Right renal pelvis (tissue), 4 donors: ENCODE data around the gene RPS6KC1. TPM values are rescaled to one million over a fixed set of nuclear protein-coding genes. Genes with fewer than 3 reads are reported as not detected.
"Not testable (repeated sequence)": the region's sequence is repeated elsewhere in the genome, so short reads cannot be mapped to it uniquely, and the experiment has no call there.

Experiments
- DNase-seq, 4 donors: peaks; one replicate each; pipeline ENCODE4 v3.0.0-alpha.2; 2013; ENCODE audit warnings: low read depth in 4 of 4, low spot score in 3 of 4, missing footprints in 1 of 4
- polyA plus RNA-seq, 4 donors: library from polyadenylated mRNA; unstranded; fragments of 120-200 nt; gene quantifications; one replicate each; pipeline ENCODE4 v1.2.1, GENCODE V29; 2013; ENCODE audit not compliant: insufficient read length in 4 of 4

Gene RPS6KC1
- polyA plus RNA-seq, 4 donors, result 22.2 to 26.4 (median 25.4) TPM

DNA sequence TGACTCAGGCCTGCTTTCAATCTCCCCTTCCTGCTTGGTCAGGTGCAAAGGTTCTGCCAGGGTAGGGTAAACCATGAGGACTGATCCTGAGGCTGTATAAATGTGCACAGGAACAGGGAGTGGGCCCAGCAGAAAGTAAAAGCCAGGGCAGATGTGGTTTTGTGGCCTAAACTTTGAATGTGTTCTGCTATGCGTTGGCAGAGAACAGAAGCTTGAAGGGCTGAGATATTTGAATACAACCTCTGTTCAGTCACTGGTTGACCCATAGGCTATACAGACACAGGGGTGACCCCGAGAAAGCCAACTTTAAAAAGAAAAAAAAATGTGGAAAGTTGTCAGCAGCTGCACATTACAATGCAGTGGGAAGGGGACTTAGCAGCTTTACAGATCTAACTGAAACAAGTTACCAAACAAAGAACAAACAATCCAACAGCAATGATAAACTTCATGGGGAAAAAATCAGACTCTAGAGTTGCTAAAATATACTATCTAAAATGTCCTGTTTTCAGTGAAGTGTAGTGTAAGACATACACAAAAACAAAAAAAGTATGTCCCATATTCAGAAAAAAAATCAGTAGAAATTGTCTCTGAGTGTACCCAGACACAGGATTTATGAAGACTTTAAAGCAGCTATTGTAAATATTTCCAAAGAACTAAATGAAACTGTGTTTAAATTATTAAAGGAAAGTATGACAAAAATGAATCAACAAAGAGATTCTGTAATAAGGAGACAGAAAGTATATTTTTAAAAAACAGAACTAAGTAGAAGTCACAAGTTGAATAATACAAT, 216.1 kb downstream of the RPS6KC1 start:
- DNase-seq, result no peak

DNA sequence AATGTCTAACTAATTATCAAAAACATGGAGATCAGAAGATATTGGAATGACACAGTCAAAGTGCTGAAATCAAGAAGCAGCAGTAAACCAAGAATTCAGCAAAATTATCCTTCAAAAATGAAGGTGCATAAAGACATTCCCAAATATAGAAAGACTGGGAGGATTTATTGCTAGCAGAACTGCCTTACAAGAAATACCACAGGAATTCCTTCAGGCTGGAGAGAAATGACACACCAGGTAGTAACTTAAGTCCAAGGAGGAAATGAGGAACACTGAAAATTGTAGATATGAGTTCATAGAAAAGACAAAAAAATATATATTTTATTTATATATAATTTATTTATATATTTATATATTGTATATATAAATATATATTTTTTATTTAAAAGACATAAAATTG, 217.2 kb downstream of the RPS6KC1 start:
- DNase-seq, result no peak

DNA sequence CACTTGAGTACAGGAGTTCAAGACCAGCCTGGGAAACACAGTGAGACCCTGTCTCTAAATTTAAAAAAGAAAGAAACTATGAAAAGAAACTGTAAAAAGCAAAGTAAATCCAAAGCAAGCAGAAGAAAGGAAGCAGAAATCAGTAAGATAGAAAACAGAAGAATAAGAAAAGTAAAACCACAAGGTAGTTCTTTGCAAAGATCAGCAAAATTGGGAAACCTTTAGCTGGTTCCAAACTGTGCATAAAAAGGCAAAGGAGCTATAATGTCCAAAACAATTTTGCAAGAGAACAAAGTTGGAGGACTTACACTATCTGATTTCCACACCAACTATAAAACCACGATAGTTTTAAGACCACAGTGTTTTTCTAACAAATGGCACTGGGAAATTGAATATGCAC, 218.8 kb downstream of the RPS6KC1 start:
- DNase-seq, result no peak

DNA sequence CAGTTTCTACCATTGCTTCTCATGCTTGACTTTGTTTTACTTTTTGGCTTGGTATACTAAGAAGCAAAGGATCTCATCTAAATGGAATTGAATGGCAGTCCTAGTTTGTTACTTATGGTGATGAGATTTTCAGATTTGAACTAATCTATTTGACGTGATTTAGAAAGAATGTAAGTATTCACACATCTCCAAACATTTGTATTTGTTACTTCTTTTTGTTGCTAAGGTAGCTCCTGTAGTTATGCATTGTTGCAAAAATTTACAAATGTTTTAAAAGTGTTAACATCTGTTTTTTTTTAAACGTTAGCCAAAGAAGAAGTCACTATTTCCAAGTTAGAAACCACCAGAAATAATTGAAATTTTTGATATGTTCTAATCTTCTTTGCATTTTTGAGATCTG, 222.5 kb downstream of the RPS6KC1 start:
- no peak for DNase-seq

DNA sequence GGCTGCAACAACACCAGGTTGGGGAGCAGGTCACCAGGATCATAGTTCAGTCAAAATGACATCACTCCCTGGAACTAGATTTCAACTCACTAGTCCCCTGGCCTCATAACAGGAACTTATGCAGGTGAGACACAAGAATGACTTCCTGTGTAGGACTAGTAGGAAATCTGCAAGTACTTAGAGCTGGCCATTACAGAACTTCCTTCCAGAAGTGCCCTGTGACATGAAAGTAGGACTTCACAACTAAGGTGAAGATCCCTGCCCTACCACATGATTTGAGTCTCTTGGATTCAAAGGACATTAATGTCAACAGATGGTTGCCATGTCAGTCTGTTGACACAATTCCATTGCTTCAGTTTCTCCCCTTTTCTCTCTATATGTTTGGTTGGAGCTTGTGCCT, 223.1 kb downstream of the RPS6KC1 start:
- DNase-seq, result no peak

DNA sequence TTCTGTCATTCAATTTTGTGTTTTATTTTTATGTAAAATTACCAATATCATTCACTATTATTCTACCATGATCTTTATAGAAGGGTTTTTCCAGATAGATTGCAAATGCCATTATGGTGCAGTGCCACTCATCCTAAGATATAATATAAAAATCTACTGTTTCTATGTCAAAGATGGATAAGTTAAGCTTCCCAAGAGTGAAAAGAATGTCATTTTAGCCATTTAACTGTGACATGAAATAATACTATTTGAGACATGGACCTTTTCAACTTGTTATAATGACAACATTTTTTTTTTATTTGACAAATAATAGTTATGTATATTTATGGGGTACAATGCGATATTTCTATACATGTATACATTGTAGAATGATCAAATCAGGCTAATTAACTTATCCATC, 224.3 kb downstream of the RPS6KC1 start:
- no peak for DNase-seq

DNA sequence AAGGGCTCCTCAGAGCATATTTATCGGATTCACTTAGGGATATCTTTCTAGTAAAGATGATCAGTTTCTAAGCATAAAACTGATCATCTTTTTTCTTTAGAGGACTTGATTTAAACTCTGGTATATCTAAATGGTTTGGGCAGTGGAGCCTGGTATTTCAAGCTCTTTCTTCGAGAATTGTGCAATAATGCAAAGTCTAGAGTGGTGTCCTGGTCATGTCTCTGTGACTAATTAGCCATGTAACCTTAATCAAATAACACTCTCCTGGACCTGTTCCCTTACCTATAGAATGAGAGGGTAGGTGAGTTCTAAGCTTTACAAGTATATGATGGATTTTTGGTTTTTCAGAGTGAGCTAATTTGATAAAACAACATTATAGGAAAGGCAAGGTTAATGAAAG, 225.2 kb downstream of the RPS6KC1 start:
- no peak for DNase-seq

DNA sequence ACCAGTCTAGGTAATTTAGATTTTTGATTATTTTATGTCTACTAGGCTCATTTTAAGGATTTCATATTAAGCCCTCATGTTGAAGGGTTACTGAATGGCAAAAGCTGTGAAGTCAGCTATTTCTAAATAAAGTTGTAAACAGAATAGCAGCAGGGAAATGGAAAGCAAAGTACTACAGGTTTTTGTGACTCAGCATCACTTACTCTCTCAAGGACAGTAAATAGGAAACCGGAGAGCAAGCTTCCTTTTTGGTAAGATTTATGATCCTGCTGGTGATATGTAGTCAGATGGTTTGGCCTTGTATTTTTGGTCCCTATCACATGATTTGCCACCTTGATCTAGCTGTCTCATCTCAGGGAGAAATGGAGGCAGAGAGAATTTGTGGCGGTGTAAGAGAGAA, 226.0 kb downstream of the RPS6KC1 start:
- no peak for DNase-seq

DNA sequence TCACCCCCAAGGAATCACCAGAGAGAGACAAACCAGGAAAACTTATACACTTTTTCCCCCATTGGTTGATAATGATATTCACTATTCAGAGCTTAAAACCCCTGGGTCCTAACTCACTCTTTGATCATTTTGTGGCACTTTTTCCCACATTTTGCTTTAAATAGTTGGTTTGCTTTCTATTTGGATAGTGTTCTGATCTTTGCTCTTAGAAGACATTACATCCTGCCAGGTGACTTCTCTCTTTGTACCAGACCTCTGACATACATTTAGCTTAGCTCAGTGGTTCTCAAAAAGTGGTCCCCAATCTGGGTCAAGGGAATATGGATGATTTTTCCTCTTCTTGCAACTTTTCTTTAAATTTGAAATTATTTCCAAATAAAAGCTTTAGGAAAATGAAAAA, 228.4 kb downstream of the RPS6KC1 start:
- DNase-seq, result no peak

DNA sequence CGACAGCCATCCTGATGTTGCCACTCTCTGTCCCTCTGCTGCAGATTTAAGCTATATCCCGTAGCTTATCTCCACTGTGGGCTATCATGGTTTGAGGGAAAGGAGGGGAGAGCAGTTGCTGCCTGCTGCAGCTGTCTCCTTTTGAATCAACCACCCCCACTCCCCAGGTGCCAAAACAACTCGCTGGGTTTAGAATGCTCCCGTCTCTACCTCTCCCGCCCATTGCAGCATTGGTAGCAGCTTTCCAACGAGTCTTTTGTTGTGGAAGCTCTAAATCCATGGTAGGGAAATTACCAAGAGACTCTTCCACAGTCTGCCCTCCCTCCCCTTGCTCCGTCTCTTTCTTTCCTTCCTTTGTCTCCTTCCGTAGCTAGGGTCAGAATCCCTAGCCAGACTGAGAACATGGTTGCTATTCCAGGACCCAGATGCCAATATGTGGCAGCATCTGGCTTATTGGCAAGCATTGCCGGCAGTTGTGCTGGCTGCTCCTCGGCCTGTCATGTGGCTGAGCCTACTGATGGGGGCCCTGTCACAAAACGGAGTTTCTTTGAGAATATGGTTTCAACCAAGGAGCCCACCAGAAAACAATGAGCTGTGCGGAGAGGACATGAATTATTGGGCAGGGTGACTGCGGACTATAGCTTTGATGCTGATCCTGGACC, 230.7 kb downstream of the RPS6KC1 start:
- DNase-seq, result no peak

DNA sequence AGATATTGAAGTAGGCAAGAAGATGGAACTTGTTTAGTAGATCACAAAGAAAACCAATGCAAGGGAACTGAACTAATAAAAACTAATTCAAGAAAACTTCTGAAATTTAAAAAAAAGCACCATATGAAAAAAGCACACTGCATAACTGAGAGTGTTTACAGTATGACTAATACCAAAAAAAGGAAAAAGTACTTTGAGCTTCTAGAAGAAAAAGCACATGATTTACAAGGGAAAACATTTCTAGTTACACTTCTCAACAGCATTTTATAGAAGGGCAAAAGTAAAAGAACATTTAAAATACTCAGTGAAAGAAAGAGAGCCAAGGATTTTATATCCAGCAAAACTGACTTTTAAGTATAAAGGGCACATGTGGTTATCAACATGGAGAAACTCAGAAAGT, 233.6 kb downstream of the RPS6KC1 start:
- DNase-seq, result no peak

DNA sequence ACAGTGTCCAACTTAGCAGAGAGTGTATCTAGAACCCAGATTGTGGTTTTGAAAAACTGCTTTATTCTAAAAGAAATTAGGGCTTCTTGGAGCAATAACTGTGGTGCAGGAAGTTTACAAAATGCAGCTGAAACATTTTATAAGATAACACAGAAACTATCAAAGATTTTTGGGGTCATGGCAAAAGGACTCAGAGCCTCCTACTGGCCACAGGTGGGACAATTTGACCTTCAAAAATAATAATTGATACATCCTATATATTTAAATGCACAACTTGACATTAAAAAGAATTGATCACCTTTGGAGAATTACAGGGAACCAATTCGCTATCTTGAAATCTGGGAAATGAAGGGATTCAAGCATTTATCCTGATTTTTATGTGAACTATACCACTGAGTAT, 235.2 kb downstream of the RPS6KC1 start:
- no peak for DNase-seq

DNA sequence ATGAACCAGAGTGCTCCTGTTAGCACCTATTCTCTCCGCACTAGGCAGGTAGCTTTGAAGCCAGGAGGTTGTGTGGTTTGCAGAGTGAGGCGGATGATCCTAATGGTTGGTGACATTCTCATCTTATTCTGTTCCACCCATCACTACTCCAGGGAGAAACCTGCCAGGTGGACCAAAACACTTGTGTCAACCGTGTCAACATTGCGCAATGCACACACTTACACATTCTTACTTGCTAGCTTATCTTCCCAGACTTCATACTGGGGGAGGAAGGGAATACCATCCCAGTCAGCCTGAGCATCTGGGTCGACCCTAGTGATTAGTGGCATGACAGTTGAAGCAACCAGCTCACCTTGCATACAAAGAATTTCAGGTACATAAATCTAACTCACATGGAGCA, 236.9 kb downstream of the RPS6KC1 start:
- no peak for DNase-seq

DNA sequence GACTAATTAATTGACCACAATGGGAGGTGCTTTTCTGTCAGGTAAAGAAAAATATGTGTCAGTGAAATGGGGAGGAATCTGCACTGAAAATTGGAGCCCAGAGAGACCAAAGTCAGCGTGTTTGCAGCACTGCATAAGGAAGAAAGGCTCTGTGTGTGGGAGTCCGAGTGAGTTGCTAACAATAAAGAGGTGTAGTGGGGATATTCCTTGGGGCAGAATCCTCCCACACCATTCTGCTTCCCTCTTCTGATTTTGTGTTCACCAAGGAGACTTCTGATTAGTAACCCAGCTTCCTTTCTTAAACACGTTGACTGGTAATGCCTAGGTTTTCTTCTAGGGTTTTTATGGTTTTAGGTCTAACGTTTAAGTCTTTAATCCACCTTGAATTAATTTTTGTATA, 240.5 kb downstream of the RPS6KC1 start:
- DNase-seq, result no peak

DNA sequence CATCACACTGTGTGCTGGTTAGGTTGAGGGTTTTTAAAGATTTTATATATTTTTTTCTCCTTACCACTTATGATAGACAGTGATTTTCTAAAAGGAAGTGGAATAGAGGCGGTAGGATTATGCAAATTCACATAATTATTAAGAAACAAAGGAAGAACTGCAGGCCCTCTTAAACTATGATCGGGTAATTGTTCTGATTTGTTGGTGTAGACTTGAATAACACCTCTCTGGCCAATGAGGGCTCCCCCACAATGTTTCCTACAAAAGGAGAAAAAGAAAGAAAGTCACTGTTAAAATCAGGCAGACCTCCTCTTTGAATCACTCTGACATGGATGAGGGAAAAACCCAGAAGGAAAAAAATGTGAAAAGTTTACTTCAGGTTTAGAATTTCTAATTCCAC, 241.6 kb downstream of the RPS6KC1 start:
- no peak for DNase-seq

DNA sequence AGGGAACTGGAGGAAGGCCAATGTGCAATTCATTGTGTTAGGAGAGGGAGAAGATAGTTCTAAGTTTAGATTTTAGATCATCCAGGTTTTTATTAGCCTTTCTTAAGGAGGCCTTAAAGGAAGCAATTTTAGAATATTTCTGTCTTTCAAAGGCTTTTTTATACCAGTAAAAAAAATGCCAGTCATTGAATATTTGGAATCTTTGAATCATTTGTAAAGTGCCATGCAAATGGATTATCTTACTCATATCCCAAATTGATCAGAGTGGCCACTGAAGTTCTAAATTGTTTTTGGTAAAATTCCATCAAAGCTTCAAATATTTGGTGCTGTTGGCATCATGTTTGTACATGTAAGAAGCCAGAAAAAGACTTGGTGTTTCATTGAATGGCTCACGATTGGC, 244.8 kb downstream of the RPS6KC1 start:
- DNase-seq, result no peak

DNA sequence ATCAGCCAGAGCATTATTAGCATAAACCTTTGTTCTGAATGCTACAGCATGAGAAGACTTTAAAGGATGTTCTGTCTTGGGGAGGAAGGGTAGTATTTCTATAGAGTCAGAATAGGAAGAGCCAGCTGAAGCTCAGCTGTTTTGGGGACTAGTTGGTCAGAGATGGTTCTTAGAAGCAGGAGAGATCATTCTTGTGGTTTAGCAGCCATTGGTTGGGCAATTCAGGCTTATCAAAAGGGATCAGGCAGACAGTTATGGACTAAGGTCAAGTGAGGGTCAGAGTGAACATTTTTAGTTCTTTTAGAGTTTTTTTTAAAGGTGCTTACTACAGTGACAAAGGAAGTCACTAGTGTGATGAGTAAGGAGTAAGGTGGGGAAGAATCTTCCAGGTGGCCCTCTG, 245.5 kb downstream of the RPS6KC1 start:
- no peak for DNase-seq

DNA sequence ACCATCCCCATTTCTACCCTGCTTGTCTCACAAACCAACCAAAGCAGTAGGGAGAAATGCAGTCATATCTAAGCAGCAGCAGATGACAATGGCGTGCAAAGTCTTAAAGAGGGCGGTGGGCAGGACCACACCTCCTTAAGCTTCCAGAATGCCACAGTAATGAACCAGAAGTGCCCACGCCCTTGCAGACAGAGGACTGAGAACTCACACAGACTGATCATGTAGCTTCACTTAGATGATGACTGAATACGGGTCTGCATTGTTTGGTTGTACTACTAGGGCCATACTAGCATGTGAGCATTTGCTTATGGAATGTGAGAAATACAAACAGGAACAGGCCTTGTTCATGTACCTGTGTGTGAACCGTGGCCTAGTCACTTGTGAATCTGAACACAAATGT, 246.0 kb downstream of the RPS6KC1 start:
- no peak for DNase-seq

DNA sequence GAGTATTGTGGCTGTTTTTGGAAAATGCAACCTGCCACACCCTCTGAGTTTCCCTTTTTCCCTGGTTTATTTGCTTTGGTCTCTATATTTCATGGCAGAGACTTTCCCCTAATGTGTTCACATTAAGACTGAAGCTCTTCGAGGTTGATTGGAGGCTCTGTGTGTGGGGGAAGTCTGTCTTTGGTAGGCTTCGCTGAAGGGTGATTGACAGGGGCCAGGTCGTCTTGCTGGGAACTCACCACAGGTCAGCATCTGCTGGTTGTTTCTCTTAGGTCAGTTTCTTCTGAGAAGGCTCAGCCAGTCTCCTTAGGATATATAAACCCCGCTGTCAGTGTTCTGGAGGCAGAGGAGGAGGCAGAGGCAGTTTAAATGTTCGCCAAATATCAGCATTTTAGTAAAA, 249.4 kb downstream of the RPS6KC1 start:
- no peak for DNase-seq

DNA sequence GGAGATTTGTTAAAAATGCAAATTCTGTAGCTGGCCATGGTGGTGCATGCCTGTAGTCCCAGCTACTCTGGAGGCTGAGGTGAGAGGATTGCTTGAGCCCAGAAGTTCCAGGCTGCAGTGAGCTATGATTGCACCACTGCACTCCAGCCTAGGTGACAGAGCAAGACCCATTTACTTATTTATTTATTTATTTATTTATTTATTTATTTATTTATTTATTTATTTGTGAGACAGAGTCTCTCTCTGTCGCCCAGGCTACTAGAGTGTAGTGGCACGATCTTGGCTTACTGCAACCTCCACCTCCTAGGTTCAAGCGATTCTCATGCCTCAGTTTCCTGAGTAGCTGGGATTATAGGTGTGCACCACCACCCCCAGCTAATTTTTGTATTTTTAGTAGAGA, 250.5 kb downstream of the RPS6KC1 start:
- DNase-seq, result not testable (repeated sequence)

DNA sequence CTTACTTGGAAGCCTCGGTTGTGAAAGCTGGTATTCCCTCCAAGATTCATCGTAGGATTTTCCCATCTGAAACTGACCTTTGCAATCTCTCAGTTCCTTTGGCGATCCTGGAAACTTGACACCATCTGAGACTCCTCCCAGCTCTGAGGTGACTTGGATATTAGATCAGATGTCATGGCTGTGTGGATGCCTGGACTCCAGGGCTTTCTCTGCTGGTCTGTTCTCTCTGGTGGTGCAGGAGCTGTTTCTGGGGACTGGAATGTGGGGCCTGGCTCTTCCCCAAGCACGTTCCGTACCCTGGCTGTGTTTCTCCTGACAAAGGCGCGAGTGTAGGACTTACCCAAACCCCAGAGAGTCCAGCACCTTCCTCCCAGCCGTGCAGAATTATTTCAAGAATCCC, 252.2 kb downstream of the RPS6KC1 start:
- DNase-seq, result no peak

DNA sequence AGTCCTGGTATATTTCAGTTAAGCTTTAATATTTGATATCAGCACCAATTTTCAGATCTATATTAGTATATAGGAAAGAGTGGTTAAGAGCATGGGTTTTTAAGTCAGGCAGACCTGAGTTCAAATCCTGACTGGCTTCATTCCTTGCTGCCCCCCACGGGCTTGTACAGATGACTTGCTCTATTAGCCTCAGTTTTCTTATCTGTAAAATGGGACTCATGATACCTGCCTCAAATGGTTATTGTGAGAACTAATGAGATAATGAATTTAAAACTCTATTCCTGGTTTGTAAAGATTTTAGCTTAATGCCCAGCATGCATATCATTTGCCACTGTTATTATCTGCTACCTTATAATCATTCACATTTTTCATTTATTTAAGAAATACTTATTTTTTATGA, 264.5 kb downstream of the RPS6KC1 start:
- no peak for DNase-seq
